Heart left ventricle (tissue), 13 donors: ENCODE results near the gene OR52H1.

ENCODE experiments used
- POLR2A ChIP-seq, 2 donors: fragments of 450-650 bp; IDR thresholded peaks; one replicate each; pipeline ENCODE4 v1.6.1; 2017; ENCODE audit warnings: antibody characterized with exemption in 2 of 2, mild to moderate bottlenecking in 2 of 2, moderate library complexity in 2 of 2
- TF ChIP-seq, protein P1 (sequence below), 12 donors: fragments of 200-600 bp; sonication (generic) in 4 of 12; IDR thresholded peaks; one replicate each; pipeline versions ENCODE4 v1.5.0 to v1.8.0; 2018 to 2022; ENCODE audit warnings: antibody characterized with exemption in 12 of 12, mild to moderate bottlenecking in 5 of 12
- donor health status: ischemic (EF 13 %, LVEDD 7.1; RV severe dilation, severe dysfunction).
- donor health status: DM: no; HTN: yes; CAD: no.
- donor health status: DM: no; HTN: no; CAD: no.
- donor health status: ischemic (EF 25% LVEDD 6.9; RV normal size, moderate dysfunction).
- donor health status: ischemic (EF 25% LVEDD 5.7; RV mildly dilated, moderate dysfunction).
- donor health status: ischemic (EF 35%, LVEDD 5.7; RV mildly dilated, moderate dysfunction).
- donor health status: nonischemic (EF 11% LVEDD 7.7; RV severe dilation, severe dysfunction).
- donor health status: DM: yes; HTN: yes; CAD: no.
- donor health status: PGD.
- donor health status: ischemic (EF 29% LVEDD 5.4; RV normal size, mild dysfunction).
- donor health status: nonischemic (EF 23%, LVEDD 6.1; RV moderate dilation, normal function).

DNA sequence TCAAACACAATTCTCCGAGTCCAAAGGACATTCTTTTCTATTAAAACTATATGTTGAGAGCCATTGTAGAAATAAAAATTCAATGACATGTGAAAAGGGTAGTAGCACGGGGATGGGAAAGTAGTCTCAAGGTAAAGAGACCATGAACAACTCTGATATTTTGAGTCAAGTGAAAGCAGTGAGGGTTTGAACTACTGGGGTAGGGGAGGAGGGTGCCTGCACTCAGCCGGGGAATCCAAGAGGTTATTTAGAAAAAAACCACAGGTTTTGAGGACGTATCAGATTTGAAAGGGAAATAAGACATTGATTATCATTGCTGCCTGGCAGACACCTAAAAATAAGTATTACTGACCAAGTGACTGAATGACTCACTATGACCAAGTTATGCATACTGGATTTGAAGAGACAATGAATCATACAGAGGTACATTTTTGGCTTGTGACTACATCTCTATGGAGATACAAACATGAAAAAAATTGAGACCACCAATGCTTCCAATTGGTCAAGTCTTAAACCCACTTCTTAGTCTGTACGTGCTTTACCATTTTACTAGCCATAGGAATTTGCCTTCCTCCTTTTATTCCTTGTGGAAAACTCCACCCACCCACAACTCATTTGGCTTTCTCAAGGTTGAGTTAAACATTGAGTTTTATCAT lies 2.2 kb upstream of the OR52H1 start:
- TF ChIP-seq, protein P1, sequence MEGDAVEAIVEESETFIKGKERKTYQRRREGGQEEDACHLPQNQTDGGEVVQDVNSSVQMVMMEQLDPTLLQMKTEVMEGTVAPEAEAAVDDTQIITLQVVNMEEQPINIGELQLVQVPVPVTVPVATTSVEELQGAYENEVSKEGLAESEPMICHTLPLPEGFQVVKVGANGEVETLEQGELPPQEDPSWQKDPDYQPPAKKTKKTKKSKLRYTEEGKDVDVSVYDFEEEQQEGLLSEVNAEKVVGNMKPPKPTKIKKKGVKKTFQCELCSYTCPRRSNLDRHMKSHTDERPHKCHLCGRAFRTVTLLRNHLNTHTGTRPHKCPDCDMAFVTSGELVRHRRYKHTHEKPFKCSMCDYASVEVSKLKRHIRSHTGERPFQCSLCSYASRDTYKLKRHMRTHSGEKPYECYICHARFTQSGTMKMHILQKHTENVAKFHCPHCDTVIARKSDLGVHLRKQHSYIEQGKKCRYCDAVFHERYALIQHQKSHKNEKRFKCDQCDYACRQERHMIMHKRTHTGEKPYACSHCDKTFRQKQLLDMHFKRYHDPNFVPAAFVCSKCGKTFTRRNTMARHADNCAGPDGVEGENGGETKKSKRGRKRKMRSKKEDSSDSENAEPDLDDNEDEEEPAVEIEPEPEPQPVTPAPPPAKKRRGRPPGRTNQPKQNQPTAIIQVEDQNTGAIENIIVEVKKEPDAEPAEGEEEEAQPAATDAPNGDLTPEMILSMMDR (IDR thresholded peaks at IDR 0.05) = no peak
- TF ChIP-seq POLR2A (IDR thresholded peaks at IDR 0.05) = no peak
